ENCODE measurements around the gene NPEPL1.

The NPEPL1 gene

DNA sequence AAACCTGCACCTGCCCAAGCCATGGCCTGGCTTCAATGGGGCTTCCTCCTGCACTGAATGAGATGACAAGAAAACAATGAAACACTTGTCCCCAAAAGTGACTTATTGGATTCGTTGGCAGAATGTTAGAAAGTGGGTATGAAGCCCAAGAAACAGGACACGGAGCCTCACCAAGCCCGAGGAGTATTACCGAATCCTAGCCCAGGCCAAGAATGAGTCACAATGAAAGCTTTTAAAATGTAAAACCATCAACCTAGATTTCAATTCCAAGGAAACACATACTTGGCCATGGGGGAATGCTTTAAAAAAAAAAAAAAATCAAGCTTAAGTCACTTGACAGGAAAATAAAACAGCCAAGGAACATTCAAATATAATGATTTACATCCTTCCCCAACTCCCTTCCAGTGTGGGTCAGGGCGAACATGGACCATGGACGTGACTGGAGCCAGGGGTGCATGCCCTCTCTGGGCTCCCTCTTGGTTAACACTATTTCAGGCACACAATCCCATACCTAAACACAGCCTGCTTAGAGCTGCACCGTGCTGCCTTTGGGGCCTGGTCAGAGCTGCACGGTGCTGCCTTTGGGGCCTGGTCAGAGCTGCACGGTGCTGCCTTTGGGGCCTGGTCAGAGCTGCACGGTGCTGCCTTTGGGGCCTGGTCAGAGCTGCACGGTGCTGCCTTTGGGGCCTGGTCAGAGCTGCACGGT lies 44.7 kb upstream of the NPEPL1 start:
- TF ChIP-seq FOXP2 (optimal IDR thresholded peaks at IDR 0.05; ENCODE audit: borderline replicate concordance, extremely low read depth, extremely low read length, insufficient read depth) = no peak
- no peak for TF ChIP-seq POLR2AphosphoS5 (IDR thresholded peaks at IDR 0.05; ENCODE audit: low read depth, low read length)
- no peak for TF ChIP-seq TAF1 (IDR thresholded peaks at IDR 0.05; ENCODE audit: borderline replicate concordance, insufficient read depth, low read length)
- no peak for TF ChIP-seq SIN3A (IDR thresholded peaks at IDR 0.05; ENCODE audit: borderline replicate concordance, insufficient read depth, low read length)

DNA sequence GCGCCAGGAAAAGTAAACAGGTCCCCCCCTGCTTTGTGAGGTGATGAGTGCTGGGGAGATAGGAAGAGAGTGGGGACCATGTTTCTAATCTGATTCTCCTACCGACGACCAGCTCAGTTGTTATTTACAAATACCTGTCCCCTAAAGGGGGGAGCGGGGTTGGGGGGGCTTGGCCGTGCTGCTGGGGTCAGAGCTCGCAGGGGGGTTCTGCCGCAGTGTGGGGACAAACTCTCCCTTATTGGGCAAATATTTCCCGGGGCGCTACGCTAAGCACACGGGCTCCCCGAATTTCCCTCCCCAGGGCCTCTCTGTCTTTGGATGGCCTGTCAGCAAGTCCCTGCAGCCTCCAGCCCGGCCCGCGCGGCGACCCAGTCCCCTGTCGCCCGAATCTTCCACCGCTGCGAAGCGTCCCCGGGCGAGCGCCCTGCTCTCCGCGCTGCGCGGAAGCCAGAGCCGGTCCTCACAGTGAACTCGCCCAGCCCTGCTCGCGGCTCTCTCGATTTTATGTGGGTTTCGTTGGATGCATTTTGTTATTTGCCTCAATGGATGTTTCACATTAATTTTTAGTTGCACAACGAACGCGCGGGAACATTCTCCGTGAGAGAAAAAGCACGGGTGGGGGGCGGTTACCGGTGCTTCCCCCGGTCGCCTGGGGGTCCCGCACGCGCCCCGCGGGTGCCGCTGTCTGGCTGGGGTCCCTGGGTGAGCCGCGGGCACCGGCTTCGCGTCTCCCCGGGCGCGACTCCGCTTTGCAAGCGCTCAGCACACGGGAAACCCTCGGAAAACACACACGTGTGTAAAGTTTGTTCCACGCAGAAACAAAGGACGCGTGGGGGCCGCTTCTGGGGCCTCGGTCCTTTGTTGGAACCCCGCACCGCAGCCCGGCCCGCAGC lies 43.1 kb upstream of the NPEPL1 start:
- no peak for TF ChIP-seq FOXP2 (optimal IDR thresholded peaks at IDR 0.05; ENCODE audit: borderline replicate concordance, extremely low read depth, extremely low read length, insufficient read depth)
- no peak for TF ChIP-seq TAF1 (IDR thresholded peaks at IDR 0.05; ENCODE audit: borderline replicate concordance, insufficient read depth, low read length)
- TF ChIP-seq POLR2AphosphoS5 (IDR thresholded peaks at IDR 0.05; ENCODE audit: low read depth, low read length) = no peak
- TF ChIP-seq, protein P1, sequence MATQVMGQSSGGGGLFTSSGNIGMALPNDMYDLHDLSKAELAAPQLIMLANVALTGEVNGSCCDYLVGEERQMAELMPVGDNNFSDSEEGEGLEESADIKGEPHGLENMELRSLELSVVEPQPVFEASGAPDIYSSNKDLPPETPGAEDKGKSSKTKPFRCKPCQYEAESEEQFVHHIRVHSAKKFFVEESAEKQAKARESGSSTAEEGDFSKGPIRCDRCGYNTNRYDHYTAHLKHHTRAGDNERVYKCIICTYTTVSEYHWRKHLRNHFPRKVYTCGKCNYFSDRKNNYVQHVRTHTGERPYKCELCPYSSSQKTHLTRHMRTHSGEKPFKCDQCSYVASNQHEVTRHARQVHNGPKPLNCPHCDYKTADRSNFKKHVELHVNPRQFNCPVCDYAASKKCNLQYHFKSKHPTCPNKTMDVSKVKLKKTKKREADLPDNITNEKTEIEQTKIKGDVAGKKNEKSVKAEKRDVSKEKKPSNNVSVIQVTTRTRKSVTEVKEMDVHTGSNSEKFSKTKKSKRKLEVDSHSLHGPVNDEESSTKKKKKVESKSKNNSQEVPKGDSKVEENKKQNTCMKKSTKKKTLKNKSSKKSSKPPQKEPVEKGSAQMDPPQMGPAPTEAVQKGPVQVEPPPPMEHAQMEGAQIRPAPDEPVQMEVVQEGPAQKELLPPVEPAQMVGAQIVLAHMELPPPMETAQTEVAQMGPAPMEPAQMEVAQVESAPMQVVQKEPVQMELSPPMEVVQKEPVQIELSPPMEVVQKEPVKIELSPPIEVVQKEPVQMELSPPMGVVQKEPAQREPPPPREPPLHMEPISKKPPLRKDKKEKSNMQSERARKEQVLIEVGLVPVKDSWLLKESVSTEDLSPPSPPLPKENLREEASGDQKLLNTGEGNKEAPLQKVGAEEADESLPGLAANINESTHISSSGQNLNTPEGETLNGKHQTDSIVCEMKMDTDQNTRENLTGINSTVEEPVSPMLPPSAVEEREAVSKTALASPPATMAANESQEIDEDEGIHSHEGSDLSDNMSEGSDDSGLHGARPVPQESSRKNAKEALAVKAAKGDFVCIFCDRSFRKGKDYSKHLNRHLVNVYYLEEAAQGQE (IDR thresholded peaks at IDR 0.05; ENCODE audit: insufficient read depth in 1 of 2, low read depth in 2 of 2, low read length in 2 of 2) = no peak
- no peak for TF ChIP-seq SIN3A (IDR thresholded peaks at IDR 0.05; ENCODE audit: borderline replicate concordance, insufficient read depth, low read length)

GRCh38 chr20:58650181-58650775 lies 42.3 kb upstream of the NPEPL1 start:
- TF ChIP-seq FOXP2 (optimal IDR thresholded peaks at IDR 0.05; ENCODE audit: borderline replicate concordance, extremely low read depth, extremely low read length, insufficient read depth) (no peak), SIN3A (IDR thresholded peaks at IDR 0.05; ENCODE audit: borderline replicate concordance, insufficient read depth, low read length) (no peak), POLR2AphosphoS5 (IDR thresholded peaks at IDR 0.05; ENCODE audit: low read depth, low read length) (no peak), TAF1 (IDR thresholded peaks at IDR 0.05; ENCODE audit: borderline replicate concordance, insufficient read depth, low read length) (no peak)
- TF ChIP-seq, protein P1 (IDR thresholded peaks at IDR 0.05; ENCODE audit: insufficient read depth in 1 of 2, low read depth in 2 of 2, low read length in 2 of 2) = no peak

DNA sequence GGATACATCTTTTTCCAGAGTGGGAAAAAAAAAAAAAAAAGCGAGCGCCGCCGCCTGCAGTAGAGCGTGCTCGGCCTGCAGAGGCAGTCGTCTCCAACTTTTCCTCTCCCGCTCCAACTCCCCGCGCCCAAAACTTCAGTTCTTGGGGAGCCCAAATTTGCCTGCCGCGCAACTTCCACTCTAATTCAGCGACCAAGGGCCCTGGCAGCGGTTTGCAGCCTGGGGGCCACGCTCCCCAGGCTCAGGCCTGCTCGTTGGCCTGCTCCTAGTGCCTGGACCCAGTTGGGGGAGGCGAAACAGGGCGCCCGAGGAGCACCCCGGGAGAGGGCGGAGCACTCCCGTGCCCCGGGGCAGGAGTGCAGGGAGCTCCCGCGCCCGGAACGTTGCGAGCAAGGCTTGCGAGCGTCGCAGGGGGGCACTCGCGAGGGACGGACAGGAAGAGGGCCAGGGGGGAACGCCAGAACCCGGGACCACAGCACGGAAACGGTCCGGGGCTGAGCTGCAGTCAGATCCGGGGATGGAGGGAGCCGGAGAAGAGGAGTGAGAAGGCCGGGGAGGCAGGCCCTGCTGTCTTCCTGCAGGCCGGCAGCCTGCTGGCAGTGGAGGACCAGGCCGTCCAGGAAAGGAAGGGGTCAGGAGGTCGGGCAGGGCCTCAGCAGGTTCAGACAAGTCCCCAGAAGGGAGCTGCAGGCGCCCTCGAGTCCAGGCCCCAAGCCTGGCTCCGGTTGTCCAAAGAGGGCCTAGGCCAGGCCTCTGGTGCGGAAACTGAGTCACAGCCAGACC lies 41.6 kb upstream of the NPEPL1 start, which contains the start of gene STX16:
Gene STX16 (plus strand): TSS at position 508 of the 783 bp plus-strand sequence. CDS start 724 bp downstream, outside the sequence.
- TF ChIP-seq TAF1 (IDR thresholded peaks at IDR 0.05; ENCODE audit: borderline replicate concordance, insufficient read depth, low read length) (peak; percentile 95), POLR2AphosphoS5 (IDR thresholded peaks at IDR 0.05; ENCODE audit: low read depth, low read length) (peak; percentile 74), FOXP2 (optimal IDR thresholded peaks at IDR 0.05; ENCODE audit: borderline replicate concordance, extremely low read depth, extremely low read length, insufficient read depth) (peak; percentile 99), SIN3A (IDR thresholded peaks at IDR 0.05; ENCODE audit: borderline replicate concordance, insufficient read depth, low read length) (peak; percentile 95)
- TF ChIP-seq, protein P1 (IDR thresholded peaks at IDR 0.05; ENCODE audit: insufficient read depth in 1 of 2, low read depth in 2 of 2, low read length in 2 of 2) = peak in 1 of 2 experiments; percentile 70; a peak in 1 of 4 replicates

Data from PFSK-1 (cell line).